ENCODE measurements around the gene IQCK. TPM values are rescaled to one million over a fixed set of nuclear protein-coding genes. Genes with fewer than 3 reads are reported as not detected.

Gene IQCK
- total RNA-seq, 2 donors from 2014 or later, result 7.5 to 14.4 TPM

DNA sequence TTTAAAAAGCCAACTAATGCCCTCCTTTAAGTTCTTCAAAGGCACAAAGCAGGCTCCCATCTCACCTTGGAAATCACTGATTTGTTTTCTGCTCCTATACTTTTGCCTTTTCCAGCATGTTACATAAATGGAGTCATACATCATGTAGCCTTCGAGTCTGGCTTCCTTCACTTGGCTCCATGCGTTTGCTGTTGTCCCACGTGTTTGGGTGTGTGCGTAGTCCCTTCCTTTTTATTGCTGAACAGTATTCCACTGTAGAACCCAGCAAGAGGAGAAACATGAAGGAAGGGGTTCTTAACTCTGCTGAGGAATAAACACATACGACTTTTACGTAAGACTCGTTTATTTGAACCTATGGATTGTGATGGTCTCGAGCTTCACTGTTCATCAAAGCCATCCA, 84.5 kb downstream of the IQCK start:
- Histone ChIP-seq H3K4me3 (no peak overlapping the region), H3K27ac (no peak overlapping the region), H3K27me3 (no peaks in the 10 kb centered on the region), H3K36me3 (no peaks in the 10 kb centered on the region), H3K4me1 (peaks cover 0 to 8% of the 10 kb centered on the region in 2 donors), H3K9me3 (peaks cover 0 to 11% of the 10 kb centered on the region in 2 donors)
- TF ChIP-seq, protein P1, sequence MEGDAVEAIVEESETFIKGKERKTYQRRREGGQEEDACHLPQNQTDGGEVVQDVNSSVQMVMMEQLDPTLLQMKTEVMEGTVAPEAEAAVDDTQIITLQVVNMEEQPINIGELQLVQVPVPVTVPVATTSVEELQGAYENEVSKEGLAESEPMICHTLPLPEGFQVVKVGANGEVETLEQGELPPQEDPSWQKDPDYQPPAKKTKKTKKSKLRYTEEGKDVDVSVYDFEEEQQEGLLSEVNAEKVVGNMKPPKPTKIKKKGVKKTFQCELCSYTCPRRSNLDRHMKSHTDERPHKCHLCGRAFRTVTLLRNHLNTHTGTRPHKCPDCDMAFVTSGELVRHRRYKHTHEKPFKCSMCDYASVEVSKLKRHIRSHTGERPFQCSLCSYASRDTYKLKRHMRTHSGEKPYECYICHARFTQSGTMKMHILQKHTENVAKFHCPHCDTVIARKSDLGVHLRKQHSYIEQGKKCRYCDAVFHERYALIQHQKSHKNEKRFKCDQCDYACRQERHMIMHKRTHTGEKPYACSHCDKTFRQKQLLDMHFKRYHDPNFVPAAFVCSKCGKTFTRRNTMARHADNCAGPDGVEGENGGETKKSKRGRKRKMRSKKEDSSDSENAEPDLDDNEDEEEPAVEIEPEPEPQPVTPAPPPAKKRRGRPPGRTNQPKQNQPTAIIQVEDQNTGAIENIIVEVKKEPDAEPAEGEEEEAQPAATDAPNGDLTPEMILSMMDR (IDR thresholded peaks at IDR 0.05), result no peak
- no peak for DNase-seq (ENCODE audit: low spot score)

DNA sequence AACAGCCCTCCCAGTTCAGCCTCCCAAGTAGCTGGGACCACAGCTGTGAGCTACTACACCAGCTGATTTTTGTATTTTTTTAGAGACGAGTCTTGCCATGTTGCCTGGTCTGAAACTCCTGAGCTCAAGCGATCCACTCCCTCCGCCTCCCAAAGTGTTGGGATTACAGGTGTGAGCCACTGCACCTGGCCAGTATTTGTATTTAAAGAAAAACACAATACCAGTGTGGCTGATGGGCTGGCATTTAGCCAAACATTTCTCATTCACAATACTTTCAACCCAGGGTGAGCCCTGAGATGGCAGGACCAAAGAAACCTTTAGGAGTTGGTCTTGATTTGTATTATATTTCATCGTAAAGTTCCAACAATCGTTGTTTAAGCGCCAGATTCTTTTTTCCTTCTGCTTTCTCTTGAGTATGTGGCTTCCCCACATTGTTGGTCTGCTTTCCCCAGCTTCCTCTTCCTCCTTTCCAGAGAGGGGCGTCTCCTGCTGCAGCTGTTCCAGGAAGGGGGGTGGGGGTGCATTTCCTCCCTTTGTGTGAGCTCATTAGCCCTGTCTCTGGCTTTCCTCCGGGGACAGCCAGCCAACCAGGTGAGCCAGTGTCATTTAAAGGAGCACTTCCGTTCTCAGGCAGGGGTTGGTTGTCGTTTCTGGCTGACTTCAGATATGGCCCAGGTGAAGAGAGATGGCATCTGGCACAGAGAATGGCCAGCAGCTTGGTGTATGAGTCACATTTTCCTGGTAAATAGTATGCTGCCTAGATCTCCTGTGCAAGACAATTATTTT, 86.7 kb downstream of the IQCK start:
- Histone ChIP-seq H3K27ac (peak overlapping the region; percentile 23 to 54), H3K4me1 (peaks cover 0 to 21% of the 10 kb centered on the region in 2 donors), H3K36me3 (no peaks in the 10 kb centered on the region), H3K4me3 (no peak overlapping the region), H3K27me3 (no peaks in the 10 kb centered on the region), H3K9me3 (peaks cover 0 to 11% of the 10 kb centered on the region in 2 donors)
- peak; percentile 67 for DNase-seq (ENCODE audit: low spot score)
- TF ChIP-seq, protein P1 (IDR thresholded peaks at IDR 0.05), result no peak

DNA sequence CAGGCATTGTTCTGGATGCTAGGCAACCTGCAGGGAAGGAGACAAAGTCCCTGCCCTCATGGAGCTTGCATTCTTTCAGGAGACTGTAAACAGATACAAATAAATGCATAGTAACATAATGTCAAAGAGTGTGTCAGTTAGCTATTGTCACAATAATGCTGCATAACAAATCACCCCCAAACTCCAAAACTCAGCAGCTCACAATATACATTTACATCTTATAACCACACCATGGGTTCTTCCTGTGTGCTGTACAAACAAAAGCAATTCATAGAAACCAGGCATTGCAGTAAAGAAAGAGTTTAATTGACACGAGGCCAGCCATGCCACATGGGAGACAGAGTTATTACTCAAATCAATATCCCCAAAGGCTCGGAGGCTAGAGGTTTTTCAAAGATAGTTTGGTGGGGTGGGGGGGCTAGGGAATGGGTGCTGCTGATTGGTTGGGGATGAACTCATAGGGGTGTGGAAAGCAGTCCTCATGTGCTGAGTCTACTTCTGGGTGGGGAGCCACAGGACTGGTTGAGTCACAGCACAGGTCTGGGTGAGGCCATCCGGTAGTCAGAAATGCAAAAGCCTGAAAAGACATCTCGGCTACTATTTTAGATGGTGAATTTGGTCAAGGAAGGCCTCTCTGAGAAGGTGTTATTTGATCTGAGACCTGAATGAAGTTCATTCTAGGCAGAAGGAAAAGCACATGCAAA, 87.5 kb downstream of the IQCK start:
- TF ChIP-seq, protein P1 (IDR thresholded peaks at IDR 0.05), result no peak

DNA sequence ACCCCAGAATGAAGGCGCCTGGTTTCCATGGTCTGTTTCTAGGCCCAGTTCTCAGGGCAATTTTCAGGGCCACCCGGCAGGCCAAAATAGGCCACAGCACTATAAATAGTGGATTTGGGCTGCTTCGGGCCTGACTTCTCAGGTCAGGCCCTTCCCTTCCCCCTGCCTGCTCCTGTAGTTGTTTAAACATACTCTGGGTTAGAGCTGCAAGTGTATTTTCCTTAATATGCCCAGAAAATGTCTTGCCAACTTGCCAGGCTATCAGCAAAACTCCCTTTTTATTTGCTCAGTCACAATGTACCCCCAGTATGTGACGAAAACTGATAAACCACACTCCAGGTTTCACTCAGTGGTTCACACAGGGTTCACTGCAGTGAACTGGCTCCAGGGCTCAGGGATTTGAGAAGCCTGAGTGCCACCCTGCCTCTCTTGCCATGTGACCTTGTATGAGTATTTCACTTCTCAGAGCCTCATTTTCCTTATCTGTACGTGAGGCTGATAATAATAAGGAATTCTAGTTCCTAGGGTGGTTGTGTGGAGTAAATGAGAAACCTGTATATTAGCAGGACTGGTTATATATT, 90.1 kb downstream of the IQCK start:
- no peak for DNase-seq (ENCODE audit: low spot score)

More for the DNA sequence above, 87.5 kb downstream of the IQCK start:
- peaks cover 0 to 21% of the 10 kb centered on the region in 2 donors for H3K4me1 ChIP-seq
- H3K27ac ChIP-seq, result peak overlapping the region in 1 of 2 donors; percentile 53
- no peaks in the 10 kb centered on the region for H3K27me3 ChIP-seq
- H3K36me3 ChIP-seq, result no peaks in the 10 kb centered on the region
- H3K9me3 ChIP-seq, result peaks cover 0 to 11% of the 10 kb centered on the region in 2 donors
- no peak overlapping the region for H3K4me3 ChIP-seq
- DNase-seq (ENCODE audit: low spot score), result no peak

DNA sequence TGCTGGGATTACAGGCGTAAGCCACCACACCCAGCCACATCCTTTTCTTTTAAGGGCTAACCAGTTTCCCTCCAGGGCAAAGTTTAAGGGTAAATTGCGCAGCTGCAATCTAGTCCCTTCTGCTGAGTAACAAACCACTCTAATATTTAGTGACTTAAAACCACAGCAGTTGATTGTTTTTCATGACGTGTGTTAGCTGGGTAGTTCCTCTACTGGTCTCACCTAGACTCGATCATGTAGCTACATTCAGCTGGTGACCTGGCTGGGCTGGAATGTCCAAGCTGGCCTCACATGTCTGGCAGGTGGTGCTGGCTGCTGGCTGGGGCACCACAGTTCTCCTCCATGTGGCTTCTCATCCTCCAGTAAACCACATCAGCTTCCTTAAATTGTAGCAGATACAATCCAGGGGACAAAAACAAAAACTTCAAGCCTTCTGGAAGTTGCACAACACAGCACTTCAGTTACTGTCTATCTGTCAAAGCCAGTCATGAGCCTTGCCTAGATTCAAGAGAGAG, 91.1 kb downstream of the IQCK start:
- H3K27me3 ChIP-seq, result no peaks in the 10 kb centered on the region
- TF ChIP-seq, protein P1 (IDR thresholded peaks at IDR 0.05), result no peak
- no peak overlapping the region for H3K4me3 ChIP-seq
- H3K27ac ChIP-seq, result peak overlapping the region; percentile 64 to 71
- no peak for DNase-seq (ENCODE audit: low spot score)
- peaks cover 0 to 26% of the 10 kb centered on the region in 2 donors for H3K4me1 ChIP-seq
- H3K36me3 ChIP-seq, result no peaks in the 10 kb centered on the region
- peaks cover 0 to 15% of the 10 kb centered on the region in 2 donors for H3K9me3 ChIP-seq

More for the DNA sequence above, 90.1 kb downstream of the IQCK start:
- Histone ChIP-seq H3K4me3 (no peak overlapping the region), H3K4me1 (peaks cover 0 to 29% of the 10 kb centered on the region in 2 donors), H3K36me3 (no peaks in the 10 kb centered on the region), H3K9me3 (peaks cover 0 to 14% of the 10 kb centered on the region in 2 donors), H3K27me3 (no peaks in the 10 kb centered on the region), H3K27ac (peak overlapping the region; percentile 64 to 71)
- TF ChIP-seq, protein P1 (IDR thresholded peaks at IDR 0.05), result no peak

Data from right atrium auricular region (tissue), 2 donors.